Liver (tissue), 3 donors: ENCODE data around the gene FRK.

Experiments used
- GABPA ChIP-seq, 2 donors: IDR thresholded peaks in 1 of 2; conservative IDR thresholded peaks in 1 of 2; 2 replicates each; pipeline ENCODE4 v1.6.1; 2016; ENCODE audit warnings: antibody characterized with exemption in 2 of 2, mild to moderate bottlenecking in 1 of 2, moderate library complexity in 1 of 2
- HNF4G ChIP-seq: IDR thresholded peaks from 2 replicates; pipeline ENCODE4 v1.6.1; 2016; ENCODE audit warnings: antibody characterized with exemption
- NR2F2 ChIP-seq: IDR thresholded peaks from 2 replicates; pipeline ENCODE4 v1.6.1; 2016; ENCODE audit warnings: antibody characterized with exemption
- SP1 ChIP-seq: IDR thresholded peaks from 2 replicates; pipeline ENCODE4 v1.6.1; 2018; ENCODE audit warnings: antibody characterized with exemption, mild to moderate bottlenecking
- TAF1 ChIP-seq: conservative IDR thresholded peaks from 2 replicates; pipeline ENCODE4 v1.6.1; 2016; ENCODE audit warnings: antibody characterized with exemption, mild to moderate bottlenecking
- YY1 ChIP-seq: IDR thresholded peaks from 2 replicates; pipeline ENCODE4 v1.6.1; 2016; ENCODE audit warnings: antibody characterized with exemption, mild to moderate bottlenecking
- TF ChIP-seq, protein P1 (sequence below): fragments of 150-350 bp; IDR thresholded peaks from 2 replicates; pipeline ENCODE4 v1.5.1; 2017; ENCODE audit warnings: improper control_type of control experiment, low read depth, low read length; ENCODE audit not compliant: missing input control
- TF ChIP-seq, protein P2 (sequence below): IDR thresholded peaks from 2 replicates; pipeline ENCODE4 v1.6.1; 2016; ENCODE audit warnings: antibody characterized with exemption
- TF ChIP-seq, protein P3 (sequence below): IDR thresholded peaks from 2 replicates; pipeline ENCODE4 v1.6.1; 2016; ENCODE audit warnings: antibody characterized with exemption, mild to moderate bottlenecking
- donor health status: healthy.
- donor health status: healthy.

DNA sequence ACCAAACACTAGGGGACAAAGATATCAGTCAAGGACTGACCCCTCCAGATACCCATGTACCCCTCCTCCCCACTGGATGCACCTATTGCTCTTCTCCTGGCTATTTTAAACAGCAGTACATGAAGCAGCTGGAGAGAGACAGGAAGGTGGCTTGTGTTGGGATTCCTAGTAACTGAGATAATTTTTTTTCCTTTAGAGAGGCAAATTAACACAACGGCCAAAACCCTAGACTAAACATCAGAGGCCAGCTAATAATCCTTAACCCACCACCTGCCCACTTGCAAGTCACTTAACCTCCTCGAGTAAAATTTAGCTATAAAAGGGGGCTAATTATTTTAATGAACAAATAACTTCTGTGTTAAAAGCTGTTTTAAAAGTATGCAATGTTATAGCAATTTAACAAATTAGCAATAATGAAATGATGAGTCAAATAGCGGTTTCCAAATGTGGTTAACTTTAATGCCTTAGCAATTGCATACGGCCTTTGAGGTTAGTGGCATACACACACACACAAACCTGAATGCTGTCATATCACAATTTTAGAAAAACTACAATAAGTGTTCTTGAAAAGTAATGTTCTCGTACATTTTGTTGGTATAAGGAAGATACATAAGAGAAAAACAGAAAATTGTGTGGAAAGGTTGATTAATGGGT, 151.7 kb downstream of the FRK start:
- TF ChIP-seq, protein P1, sequence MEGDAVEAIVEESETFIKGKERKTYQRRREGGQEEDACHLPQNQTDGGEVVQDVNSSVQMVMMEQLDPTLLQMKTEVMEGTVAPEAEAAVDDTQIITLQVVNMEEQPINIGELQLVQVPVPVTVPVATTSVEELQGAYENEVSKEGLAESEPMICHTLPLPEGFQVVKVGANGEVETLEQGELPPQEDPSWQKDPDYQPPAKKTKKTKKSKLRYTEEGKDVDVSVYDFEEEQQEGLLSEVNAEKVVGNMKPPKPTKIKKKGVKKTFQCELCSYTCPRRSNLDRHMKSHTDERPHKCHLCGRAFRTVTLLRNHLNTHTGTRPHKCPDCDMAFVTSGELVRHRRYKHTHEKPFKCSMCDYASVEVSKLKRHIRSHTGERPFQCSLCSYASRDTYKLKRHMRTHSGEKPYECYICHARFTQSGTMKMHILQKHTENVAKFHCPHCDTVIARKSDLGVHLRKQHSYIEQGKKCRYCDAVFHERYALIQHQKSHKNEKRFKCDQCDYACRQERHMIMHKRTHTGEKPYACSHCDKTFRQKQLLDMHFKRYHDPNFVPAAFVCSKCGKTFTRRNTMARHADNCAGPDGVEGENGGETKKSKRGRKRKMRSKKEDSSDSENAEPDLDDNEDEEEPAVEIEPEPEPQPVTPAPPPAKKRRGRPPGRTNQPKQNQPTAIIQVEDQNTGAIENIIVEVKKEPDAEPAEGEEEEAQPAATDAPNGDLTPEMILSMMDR, result no peak
- TF ChIP-seq, protein P2, sequence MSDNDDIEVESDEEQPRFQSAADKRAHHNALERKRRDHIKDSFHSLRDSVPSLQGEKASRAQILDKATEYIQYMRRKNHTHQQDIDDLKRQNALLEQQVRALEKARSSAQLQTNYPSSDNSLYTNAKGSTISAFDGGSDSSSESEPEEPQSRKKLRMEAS, result no peak
- no peak for TF ChIP-seq GABPA (IDR thresholded peaks at IDR 0.05 in 1 of 2, conservative IDR thresholded peaks at IDR 0.05 in 1 of 2)
- no peak for TF ChIP-seq NR2F2
- TF ChIP-seq SP1, result no peak
- TF ChIP-seq HNF4G, result no peak
- no peak for TF ChIP-seq TAF1
- TF ChIP-seq, protein P3, sequence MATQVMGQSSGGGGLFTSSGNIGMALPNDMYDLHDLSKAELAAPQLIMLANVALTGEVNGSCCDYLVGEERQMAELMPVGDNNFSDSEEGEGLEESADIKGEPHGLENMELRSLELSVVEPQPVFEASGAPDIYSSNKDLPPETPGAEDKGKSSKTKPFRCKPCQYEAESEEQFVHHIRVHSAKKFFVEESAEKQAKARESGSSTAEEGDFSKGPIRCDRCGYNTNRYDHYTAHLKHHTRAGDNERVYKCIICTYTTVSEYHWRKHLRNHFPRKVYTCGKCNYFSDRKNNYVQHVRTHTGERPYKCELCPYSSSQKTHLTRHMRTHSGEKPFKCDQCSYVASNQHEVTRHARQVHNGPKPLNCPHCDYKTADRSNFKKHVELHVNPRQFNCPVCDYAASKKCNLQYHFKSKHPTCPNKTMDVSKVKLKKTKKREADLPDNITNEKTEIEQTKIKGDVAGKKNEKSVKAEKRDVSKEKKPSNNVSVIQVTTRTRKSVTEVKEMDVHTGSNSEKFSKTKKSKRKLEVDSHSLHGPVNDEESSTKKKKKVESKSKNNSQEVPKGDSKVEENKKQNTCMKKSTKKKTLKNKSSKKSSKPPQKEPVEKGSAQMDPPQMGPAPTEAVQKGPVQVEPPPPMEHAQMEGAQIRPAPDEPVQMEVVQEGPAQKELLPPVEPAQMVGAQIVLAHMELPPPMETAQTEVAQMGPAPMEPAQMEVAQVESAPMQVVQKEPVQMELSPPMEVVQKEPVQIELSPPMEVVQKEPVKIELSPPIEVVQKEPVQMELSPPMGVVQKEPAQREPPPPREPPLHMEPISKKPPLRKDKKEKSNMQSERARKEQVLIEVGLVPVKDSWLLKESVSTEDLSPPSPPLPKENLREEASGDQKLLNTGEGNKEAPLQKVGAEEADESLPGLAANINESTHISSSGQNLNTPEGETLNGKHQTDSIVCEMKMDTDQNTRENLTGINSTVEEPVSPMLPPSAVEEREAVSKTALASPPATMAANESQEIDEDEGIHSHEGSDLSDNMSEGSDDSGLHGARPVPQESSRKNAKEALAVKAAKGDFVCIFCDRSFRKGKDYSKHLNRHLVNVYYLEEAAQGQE, result no peak
- no peak for TF ChIP-seq YY1
